ENCODE results near the gene KIF6.

GRCh38 chr6:39773782-39774181 lies 48.6 kb upstream of the KIF6 start:
- TF ChIP-seq CTCF (IDR thresholded peaks at IDR 0.05; ENCODE audit: control extremely low read depth in 1 of 3, insufficient read depth in 1 of 3, low read depth in 1 of 3, low read length in 3 of 3) (no peak), TCF12 (IDR thresholded peaks at IDR 0.05; ENCODE audit: low read depth, low read length) (no peak), EZH2 (IDR thresholded peaks at IDR 0.05; ENCODE audit: low read depth, low read length, severe bottlenecking) (no peak), POLR2A (IDR thresholded peaks at IDR 0.05; ENCODE audit: control extremely low read depth in 1 of 2, low read depth in 2 of 2, low read length in 2 of 2) (no peak), BACH1 (IDR thresholded peaks at IDR 0.05; ENCODE audit: low read length) (no peak), MAX (IDR thresholded peaks at IDR 0.05) (no peak), HDAC6 (IDR thresholded peaks at IDR 0.05; ENCODE audit: low read depth, low read length) (no peak), TAF1 (IDR thresholded peaks at IDR 0.05; ENCODE audit: low read depth, low read length) (no peak), CBX8 (IDR thresholded peaks at IDR 0.05; ENCODE audit: borderline replicate concordance, low read depth, low read length) (no peak), EP300 (IDR thresholded peaks at IDR 0.05; ENCODE audit: borderline replicate concordance in 1 of 2, low read depth in 2 of 2, low read length in 2 of 2) (no peak), POLR2AphosphoS5 (IDR thresholded peaks at IDR 0.05; ENCODE audit: low read depth, low read length) (no peak)
- TF ChIP-seq, protein P1, sequence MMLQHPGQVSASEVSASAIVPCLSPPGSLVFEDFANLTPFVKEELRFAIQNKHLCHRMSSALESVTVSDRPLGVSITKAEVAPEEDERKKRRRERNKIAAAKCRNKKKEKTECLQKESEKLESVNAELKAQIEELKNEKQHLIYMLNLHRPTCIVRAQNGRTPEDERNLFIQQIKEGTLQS (IDR thresholded peaks at IDR 0.05; ENCODE audit: insufficient read depth, low read depth, low read length), result no peak
- TF ChIP-seq, protein P2, sequence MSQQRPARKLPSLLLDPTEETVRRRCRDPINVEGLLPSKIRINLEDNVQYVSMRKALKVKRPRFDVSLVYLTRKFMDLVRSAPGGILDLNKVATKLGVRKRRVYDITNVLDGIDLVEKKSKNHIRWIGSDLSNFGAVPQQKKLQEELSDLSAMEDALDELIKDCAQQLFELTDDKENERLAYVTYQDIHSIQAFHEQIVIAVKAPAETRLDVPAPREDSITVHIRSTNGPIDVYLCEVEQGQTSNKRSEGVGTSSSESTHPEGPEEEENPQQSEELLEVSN (IDR thresholded peaks at IDR 0.05), result no peak

Data from H1 (cell line).